Bronchial epithelial cell (primary cell): ENCODE data around the gene CSGALNACT2. TPM values are rescaled to one million over a fixed set of nuclear protein-coding genes. Genes with fewer than 3 reads are reported as not detected.

ENCODE experiments used
- DNase-seq: peaks from one replicate; pipeline ENCODE4 v3.0.0-alpha.2; 2010; ENCODE audit warnings: low read depth
- FAIRE-seq: peaks from 2 replicates; lab custom pipeline; 2011; peaks lifted over from hg19 to GRCh38; lab: Jason Lieb, UNC
- H3K27me3 ChIP-seq: 2 replicates; pipeline ENCODE4 v1.5.1; 2011; ENCODE audit warnings: low read length; ENCODE audit not compliant: control insufficient read depth, insufficient read depth
- H3K36me3 ChIP-seq: 2 replicates; pipeline ENCODE4 v1.5.1; 2011; ENCODE audit warnings: low read length; ENCODE audit not compliant: control insufficient read depth, insufficient read depth
- H3K4me3 ChIP-seq: 2 replicates; pipeline ENCODE4 v1.5.1; 2011; ENCODE audit warnings: mild to moderate bottlenecking, low read depth, low read length, control low read depth
- CTCF ChIP-seq: IDR thresholded peaks from 2 replicates; pipeline ENCODE4 v1.5.1; 2011; ENCODE audit warnings: mild to moderate bottlenecking, moderate library complexity, low read length, control low read depth, inconsistent platforms; ENCODE audit not compliant: insufficient read depth, severe bottlenecking
- total RNA-seq: library from RNA; depleted of rRNA; stranded (reverse); fragments of >200 nt; gene quantifications from 2 replicates; pipeline ENCODE4 v1.2.1, GENCODE V29; 2014

CSGALNACT2 gene
- total RNA-seq, 1 donor from 2014 or later, result 17.4 TPM

GRCh38 chr10:43121444-43121843, 16.8 kb upstream of the CSGALNACT2 start:
- H3K27me3 ChIP-seq, result peaks cover 7% of the 10 kb centered on the region
- no peak for TF ChIP-seq CTCF
- DNase-seq, result no peak

GRCh38 chr10:43122096-43122495, 16.1 kb upstream of the CSGALNACT2 start:
- Histone ChIP-seq H3K36me3 (no peaks in the 10 kb centered on the region), H3K27me3 (peaks cover 7% of the 10 kb centered on the region), H3K4me3 (no peak overlapping the region)
- FAIRE-seq, result no peak
- no peak for DNase-seq
- no peak for TF ChIP-seq CTCF

More at GRCh38 chr10:43121444-43121843, 16.8 kb upstream of the CSGALNACT2 start:
- H3K36me3 ChIP-seq, result no peaks in the 10 kb centered on the region
- no peak for FAIRE-seq
- no peak overlapping the region for H3K4me3 ChIP-seq

GRCh38 chr10:43122826-43123225, 15.4 kb upstream of the CSGALNACT2 start:
- Histone ChIP-seq H3K36me3 (no peaks in the 10 kb centered on the region), H3K4me3 (no peak overlapping the region), H3K27me3 (peaks cover 7% of the 10 kb centered on the region)
- DNase-seq (no peak), FAIRE-seq (no peak)
- no peak for TF ChIP-seq CTCF

- TF ChIP-seq CTCF, result no peak
- FAIRE-seq (no peak), DNase-seq (no peak)
- H3K27me3 ChIP-seq, result peaks cover 7% of the 10 kb centered on the region
- no peaks in the 10 kb centered on the region for H3K36me3 ChIP-seq
- H3K4me3 ChIP-seq, result no peak overlapping the region
These were observed 14.7 kb upstream of the CSGALNACT2 start for GRCh38 chr10:43123361-43124093.

GRCh38 chr10:43124094-43124521, 14.1 kb upstream of the CSGALNACT2 start:
- Histone ChIP-seq H3K27me3 (peaks cover 7% of the 10 kb centered on the region), H3K36me3 (no peaks in the 10 kb centered on the region), H3K4me3 (no peak overlapping the region)
- FAIRE-seq (no peak), DNase-seq (no peak)
- no peak for TF ChIP-seq CTCF
